GM12878 (cell line): ENCODE data around the gene USP28. TPM values are rescaled to one million over a fixed set of nuclear protein-coding genes. Genes with fewer than 3 reads are reported as not detected.

ENCODE experiments used
- ATAC-seq: fragments of 200-7000 bp; cut with Tn5 transposase; 3 replicates; pipeline ENCODE4 v1.9.1; 2020; ENCODE audit warnings: mild to moderate bottlenecking, moderate library complexity
- BruUV-seq: library from RNA; stranded (reverse); fragments of 400-500 nt; replicated peaks from 2 replicates; lab custom pipeline; 2021; lab: Mats Ljungman, UMichigan
- CTCF ChIA-PET: fragments of 300-600 bp; sonication (Branson Sonifier 250); formaldehyde crosslinking; extraction: SDS; loops from one replicate; lab custom pipeline; 2021; ENCODE audit warnings: inconsistent platforms; lab: Yijun Ruan, JAX
- POLR2A ChIA-PET: fragments of 350-600 bp; formaldehyde crosslinking; extraction: SDS; loops from one replicate; lab custom pipeline; 2021; ENCODE audit warnings: inconsistent platforms; lab: Charles Lee
- RAD21 ChIA-PET: fragments of 300-600 bp; sonication (Branson Sonifier 250); formaldehyde crosslinking; loops from one replicate; lab custom pipeline; 2023; ENCODE audit warnings: antibody characterized with exemption; ENCODE audit not compliant: unreplicated experiment; lab: Charles Lee
- SMC1A ChIA-PET: fragments of 300-600 bp; sonication (Branson Sonifier 250); formaldehyde crosslinking; loops from one replicate; lab custom pipeline; 2023; ENCODE audit not compliant: unreplicated experiment, uncharacterized antibody; lab: Charles Lee
- DNase-seq: peaks from one replicate; pipeline ENCODE4 v3.0.0-alpha.2; 2011; ENCODE audit warnings: low read depth, low spot score
- FAIRE-seq: peaks from 3 replicates; lab custom pipeline; 2011; peaks lifted over from hg19 to GRCh38; lab: Jason Lieb, UNC
- H2AFZ ChIP-seq: 2 replicates; pipeline ENCODE4 v1.6.0; 2011; ENCODE audit warnings: low read depth, low read length, control low read depth; ENCODE audit not compliant: control insufficient read depth
- H3K27ac ChIP-seq: 2 replicates; pipeline ENCODE4 v1.5.1; 2011; ENCODE audit warnings: control low read depth; ENCODE audit not compliant: control insufficient read depth, insufficient read depth
- H3K27me3 ChIP-seq, 2 experiments: replicated peaks in 1 of 2; 2 replicates each; pipeline versions ENCODE4 v1.6.0 to v1.6.1; 2011; ENCODE audit warnings: low read length in 1 of 2; ENCODE audit not compliant: control insufficient read depth in 2 of 2, insufficient read depth in 2 of 2
- H3K36me3 ChIP-seq, 2 experiments: 2 replicates each; pipeline ENCODE4 v1.5.1; 2011; ENCODE audit warnings: low read length in 1 of 2; ENCODE audit not compliant: control insufficient read depth in 2 of 2, insufficient read depth in 2 of 2
- H3K4me1 ChIP-seq: 2 replicates; pipeline ENCODE4 v1.6.1; 2011; ENCODE audit warnings: mild to moderate bottlenecking, low read length, moderate library complexity, mixed read lengths; ENCODE audit not compliant: control insufficient read depth, insufficient read depth
- H3K4me2 ChIP-seq: 2 replicates; pipeline ENCODE4 v1.6.0; 2011; ENCODE audit warnings: control low read depth; ENCODE audit not compliant: control insufficient read depth, insufficient read depth
- H3K4me3 ChIP-seq: fragments of 200-600 bp; sonication (generic); 2 replicates; pipeline ENCODE4 v1.5.1; 2016
- H3K79me2 ChIP-seq: 2 replicates; pipeline ENCODE4 v1.6.0; 2011; ENCODE audit warnings: low read length; ENCODE audit not compliant: control insufficient read depth, insufficient read depth
- H3K9ac ChIP-seq: 2 replicates; pipeline ENCODE4 v1.8.0; 2011; ENCODE audit warnings: low read length, control low read depth, mixed read lengths; ENCODE audit not compliant: control insufficient read depth, insufficient read depth
- H3K9me3 ChIP-seq: replicated peaks from 3 replicates; pipeline ENCODE4 v1.5.1; 2011; ENCODE audit warnings: mild to moderate bottlenecking, low read length; ENCODE audit not compliant: control insufficient read depth, insufficient read depth
- H4K20me1 ChIP-seq: 2 replicates; pipeline ENCODE4 v1.6.0; 2011; ENCODE audit not compliant: control insufficient read depth, insufficient read depth
- HDGF ChIP-seq: fragments of 450-650 bp; IDR thresholded peaks from 2 replicates; pipeline ENCODE4 v1.6.1; 2016; ENCODE audit warnings: antibody characterized with exemption
- WGBS: methylation state at CpG from one replicate; pipeline ENCODE4 v1.1.6; 2016; ENCODE audit warnings: low lambda C conversion rate; ENCODE audit not compliant: insufficient replicate concordance, insufficient coverage; ENCODE audit errors: missing lambda C conversion rate; 5-methylcytosine and 5-hydroxymethylcytosine counted together
- in situ Hi-C: fragments of 300-500 bp; cut with MboI; formaldehyde crosslinking; loops from 9 replicates; pipeline ENCODE4 v1.14.3; 2018; ENCODE audit warnings: mixed read lengths
- intact Hi-C: fragments of 100-400 bp; cut with micrococcal nuclease; formaldehyde crosslinking; loops from one replicate; pipeline ENCODE4 v1.14.2; 2022; ENCODE audit not compliant: unreplicated experiment
- polyA plus RNA-seq, 11 experiments: library from polyadenylated mRNA; depleted of rRNA in 4 of 11; unstranded in 6 of 11; stranded (reverse) in 5 of 11; fragments of >200 nt; fragmentation: Nextera tagmentation in 4 of 11; fragmentation: Illumina TruSeq in 1 of 11; extraction: Ambion mirVana in 4 of 11; extraction: Trizol in 1 of 11; gene quantifications; 1 replicate in 1 of 11; 2 replicates in 10 of 11; pipeline versions ENCODE4 v1.2.1 to v1.2.3, GENCODE V29; 2011 to 2016; ENCODE audit warnings: inconsistent platforms in 2 of 11, missing spikeins in 2 of 11, low read depth in 1 of 11
- total RNA-seq, 4 experiments: library from RNA; depleted of rRNA in 3 of 4; stranded (reverse); fragments of >200 nt in 3 of 4; fragmentation: Illumina TruSeq in 1 of 4; extraction: Trizol in 1 of 4; gene quantifications; 2 replicates each; pipeline versions ENCODE4 v1.2.1 to v1.2.3, GENCODE V29; 2013 to 2021
- TF ChIP-seq, protein P1 (sequence below): fragments of 150-350 bp; IDR thresholded peaks from 2 replicates; pipeline ENCODE4 v1.6.1; 2016; ENCODE audit warnings: low read depth, low read length
- TF ChIP-seq, protein P2 (sequence below): fragments of 450-650 bp; IDR thresholded peaks from 2 replicates; pipeline ENCODE4 v1.6.1; 2017; ENCODE audit warnings: mild to moderate bottlenecking, moderate library complexity

Gene USP28
- total and polyA plus RNA-seq, 10 of the 15 experiments (the other 5 are each of a cell fraction or from before 2014, with no cell fraction given), result 2.8 to 60.4 (median 24.1) TPM

DNA sequence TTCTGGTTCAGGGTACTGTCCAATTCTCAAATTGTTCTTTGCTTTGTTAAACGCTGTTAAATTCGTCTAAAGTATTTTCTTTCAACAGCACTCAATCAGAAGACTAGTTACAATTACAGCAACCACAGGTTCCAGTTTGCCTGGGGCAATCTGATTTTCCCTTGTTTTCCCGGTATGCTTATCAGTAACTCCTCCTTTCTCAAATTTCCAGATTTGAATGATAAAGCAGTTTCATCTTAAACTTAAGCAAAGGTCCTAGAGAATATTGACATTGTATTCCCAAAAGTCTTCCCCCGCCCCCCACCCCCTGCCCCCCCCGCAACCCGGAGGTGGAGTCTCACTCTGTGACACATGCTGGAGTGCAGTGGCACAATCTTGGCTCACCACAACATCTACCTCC is 10.5 kb upstream of the USP28 start:
- Histone ChIP-seq H3K79me2 (no peaks in the 10 kb centered on the region), H3K27me3 (no peaks in the 10 kb centered on the region), H3K4me3 (no peak overlapping the region), H3K4me1 (no peaks in the 10 kb centered on the region), H4K20me1 (no peaks in the 10 kb centered on the region), H2AFZ (no peak overlapping the region), H3K36me3 (no peaks in the 10 kb centered on the region), H3K9ac (no peak overlapping the region), H3K27ac (no peak overlapping the region), H3K4me2 (no peak overlapping the region), H3K9me3 (no peaks in the 10 kb centered on the region)
- no peak for ATAC-seq
- SMC1A ChIA-PET, result no interaction called here
- no TSS peak for BruUV-seq
- RAD21 ChIA-PET, result no interaction called here
- no peak for FAIRE-seq
- in situ Hi-C loops (no loop called here), intact Hi-C loops (no loop called here)
- TF ChIP-seq, protein P1, sequence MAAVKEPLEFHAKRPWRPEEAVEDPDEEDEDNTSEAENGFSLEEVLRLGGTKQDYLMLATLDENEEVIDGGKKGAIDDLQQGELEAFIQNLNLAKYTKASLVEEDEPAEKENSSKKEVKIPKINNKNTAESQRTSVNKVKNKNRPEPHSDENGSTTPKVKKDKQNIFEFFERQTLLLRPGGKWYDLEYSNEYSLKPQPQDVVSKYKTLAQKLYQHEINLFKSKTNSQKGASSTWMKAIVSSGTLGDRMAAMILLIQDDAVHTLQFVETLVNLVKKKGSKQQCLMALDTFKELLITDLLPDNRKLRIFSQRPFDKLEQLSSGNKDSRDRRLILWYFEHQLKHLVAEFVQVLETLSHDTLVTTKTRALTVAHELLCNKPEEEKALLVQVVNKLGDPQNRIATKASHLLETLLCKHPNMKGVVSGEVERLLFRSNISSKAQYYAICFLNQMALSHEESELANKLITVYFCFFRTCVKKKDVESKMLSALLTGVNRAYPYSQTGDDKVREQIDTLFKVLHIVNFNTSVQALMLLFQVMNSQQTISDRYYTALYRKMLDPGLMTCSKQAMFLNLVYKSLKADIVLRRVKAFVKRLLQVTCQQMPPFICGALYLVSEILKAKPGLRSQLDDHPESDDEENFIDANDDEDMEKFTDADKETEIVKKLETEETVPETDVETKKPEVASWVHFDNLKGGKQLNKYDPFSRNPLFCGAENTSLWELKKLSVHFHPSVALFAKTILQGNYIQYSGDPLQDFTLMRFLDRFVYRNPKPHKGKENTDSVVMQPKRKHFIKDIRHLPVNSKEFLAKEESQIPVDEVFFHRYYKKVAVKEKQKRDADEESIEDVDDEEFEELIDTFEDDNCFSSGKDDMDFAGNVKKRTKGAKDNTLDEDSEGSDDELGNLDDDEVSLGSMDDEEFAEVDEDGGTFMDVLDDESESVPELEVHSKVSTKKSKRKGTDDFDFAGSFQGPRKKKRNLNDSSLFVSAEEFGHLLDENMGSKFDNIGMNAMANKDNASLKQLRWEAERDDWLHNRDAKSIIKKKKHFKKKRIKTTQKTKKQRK, result no peak
- TF ChIP-seq, protein P2, sequence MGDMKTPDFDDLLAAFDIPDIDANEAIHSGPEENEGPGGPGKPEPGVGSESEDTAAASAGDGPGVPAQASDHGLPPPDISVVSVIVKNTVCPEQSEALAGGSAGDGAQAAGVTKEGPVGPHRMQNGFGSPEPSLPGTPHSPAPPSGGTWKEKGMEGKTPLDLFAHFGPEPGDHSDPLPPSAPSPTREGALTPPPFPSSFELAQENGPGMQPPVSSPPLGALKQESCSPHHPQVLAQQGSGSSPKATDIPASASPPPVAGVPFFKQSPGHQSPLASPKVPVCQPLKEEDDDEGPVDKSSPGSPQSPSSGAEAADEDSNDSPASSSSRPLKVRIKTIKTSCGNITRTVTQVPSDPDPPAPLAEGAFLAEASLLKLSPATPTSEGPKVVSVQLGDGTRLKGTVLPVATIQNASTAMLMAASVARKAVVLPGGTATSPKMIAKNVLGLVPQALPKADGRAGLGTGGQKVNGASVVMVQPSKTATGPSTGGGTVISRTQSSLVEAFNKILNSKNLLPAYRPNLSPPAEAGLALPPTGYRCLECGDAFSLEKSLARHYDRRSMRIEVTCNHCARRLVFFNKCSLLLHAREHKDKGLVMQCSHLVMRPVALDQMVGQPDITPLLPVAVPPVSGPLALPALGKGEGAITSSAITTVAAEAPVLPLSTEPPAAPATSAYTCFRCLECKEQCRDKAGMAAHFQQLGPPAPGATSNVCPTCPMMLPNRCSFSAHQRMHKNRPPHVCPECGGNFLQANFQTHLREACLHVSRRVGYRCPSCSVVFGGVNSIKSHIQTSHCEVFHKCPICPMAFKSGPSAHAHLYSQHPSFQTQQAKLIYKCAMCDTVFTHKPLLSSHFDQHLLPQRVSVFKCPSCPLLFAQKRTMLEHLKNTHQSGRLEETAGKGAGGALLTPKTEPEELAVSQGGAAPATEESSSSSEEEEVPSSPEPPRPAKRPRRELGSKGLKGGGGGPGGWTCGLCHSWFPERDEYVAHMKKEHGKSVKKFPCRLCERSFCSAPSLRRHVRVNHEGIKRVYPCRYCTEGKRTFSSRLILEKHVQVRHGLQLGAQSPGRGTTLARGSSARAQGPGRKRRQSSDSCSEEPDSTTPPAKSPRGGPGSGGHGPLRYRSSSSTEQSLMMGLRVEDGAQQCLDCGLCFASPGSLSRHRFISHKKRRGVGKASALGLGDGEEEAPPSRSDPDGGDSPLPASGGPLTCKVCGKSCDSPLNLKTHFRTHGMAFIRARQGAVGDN, result no peak
- TF ChIP-seq HDGF, result no peak
- WGBS, result 53% methylated on average over 6 of the region's 6 CpGs
- POLR2A ChIA-PET, result no interaction called here
- CTCF ChIA-PET, result interaction anchor here (0.7 to 1.4 kb wide), 2 partner anchors 10 kb away, joined by 3 to 6 read pairs; no protein-coding TSS in a partner anchor
- DNase-seq, result no peak
